ENCODE measurements around the gene GALR3.

The GALR3 gene

DNA sequence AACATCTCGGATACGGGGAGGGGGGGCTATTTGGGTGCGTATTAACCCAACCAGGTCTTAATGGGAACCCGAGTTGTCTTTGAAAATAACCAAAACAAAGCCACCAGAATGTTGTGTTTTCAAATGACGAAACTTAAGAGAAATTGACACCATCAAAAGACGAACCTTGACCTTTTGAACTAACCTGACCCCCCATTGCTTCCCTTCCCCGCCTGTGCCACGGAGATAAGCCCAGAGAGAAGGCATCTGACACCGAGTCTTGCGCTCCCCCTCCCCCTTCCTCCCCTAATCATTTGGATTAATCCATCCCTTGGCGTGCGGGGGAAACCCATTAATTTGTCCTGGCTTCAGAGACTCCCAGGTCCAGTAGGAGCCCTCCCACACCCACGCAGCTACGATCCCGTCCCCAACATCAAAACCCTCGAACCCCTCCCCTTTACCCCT lies 20.0 kb upstream of the GALR3 start:
- TF ChIP-seq, protein P1, sequence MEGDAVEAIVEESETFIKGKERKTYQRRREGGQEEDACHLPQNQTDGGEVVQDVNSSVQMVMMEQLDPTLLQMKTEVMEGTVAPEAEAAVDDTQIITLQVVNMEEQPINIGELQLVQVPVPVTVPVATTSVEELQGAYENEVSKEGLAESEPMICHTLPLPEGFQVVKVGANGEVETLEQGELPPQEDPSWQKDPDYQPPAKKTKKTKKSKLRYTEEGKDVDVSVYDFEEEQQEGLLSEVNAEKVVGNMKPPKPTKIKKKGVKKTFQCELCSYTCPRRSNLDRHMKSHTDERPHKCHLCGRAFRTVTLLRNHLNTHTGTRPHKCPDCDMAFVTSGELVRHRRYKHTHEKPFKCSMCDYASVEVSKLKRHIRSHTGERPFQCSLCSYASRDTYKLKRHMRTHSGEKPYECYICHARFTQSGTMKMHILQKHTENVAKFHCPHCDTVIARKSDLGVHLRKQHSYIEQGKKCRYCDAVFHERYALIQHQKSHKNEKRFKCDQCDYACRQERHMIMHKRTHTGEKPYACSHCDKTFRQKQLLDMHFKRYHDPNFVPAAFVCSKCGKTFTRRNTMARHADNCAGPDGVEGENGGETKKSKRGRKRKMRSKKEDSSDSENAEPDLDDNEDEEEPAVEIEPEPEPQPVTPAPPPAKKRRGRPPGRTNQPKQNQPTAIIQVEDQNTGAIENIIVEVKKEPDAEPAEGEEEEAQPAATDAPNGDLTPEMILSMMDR (IDR thresholded peaks at IDR 0.05; ENCODE audit: control insufficient read depth, insufficient read depth, low read depth, low read length, missing control alignments): no peak
- no peak overlapping the region for H3K4me3 ChIP-seq (ENCODE audit: control insufficient read depth, low read depth, low read length)
- no peak for DNase-seq (ENCODE audit: low read depth)

- H3K4me3 ChIP-seq (ENCODE audit: control insufficient read depth, low read depth, low read length): no peak overlapping the region
- DNase-seq (ENCODE audit: low read depth): no peak
- TF ChIP-seq, protein P1 (IDR thresholded peaks at IDR 0.05; ENCODE audit: control insufficient read depth, insufficient read depth, low read depth, low read length, missing control alignments): no peak
These were observed 19.4 kb upstream of the GALR3 start for GRCh38 chr22:37803639-37804351.

GRCh38 chr22:37804352-37804880 lies 18.8 kb upstream of the GALR3 start:
- peak overlapping the region; percentile 76 for H3K4me3 ChIP-seq (ENCODE audit: control insufficient read depth, low read depth, low read length)
- TF ChIP-seq, protein P1 (IDR thresholded peaks at IDR 0.05; ENCODE audit: control insufficient read depth, insufficient read depth, low read depth, low read length, missing control alignments): no peak
- DNase-seq (ENCODE audit: low read depth): no peak

DNA sequence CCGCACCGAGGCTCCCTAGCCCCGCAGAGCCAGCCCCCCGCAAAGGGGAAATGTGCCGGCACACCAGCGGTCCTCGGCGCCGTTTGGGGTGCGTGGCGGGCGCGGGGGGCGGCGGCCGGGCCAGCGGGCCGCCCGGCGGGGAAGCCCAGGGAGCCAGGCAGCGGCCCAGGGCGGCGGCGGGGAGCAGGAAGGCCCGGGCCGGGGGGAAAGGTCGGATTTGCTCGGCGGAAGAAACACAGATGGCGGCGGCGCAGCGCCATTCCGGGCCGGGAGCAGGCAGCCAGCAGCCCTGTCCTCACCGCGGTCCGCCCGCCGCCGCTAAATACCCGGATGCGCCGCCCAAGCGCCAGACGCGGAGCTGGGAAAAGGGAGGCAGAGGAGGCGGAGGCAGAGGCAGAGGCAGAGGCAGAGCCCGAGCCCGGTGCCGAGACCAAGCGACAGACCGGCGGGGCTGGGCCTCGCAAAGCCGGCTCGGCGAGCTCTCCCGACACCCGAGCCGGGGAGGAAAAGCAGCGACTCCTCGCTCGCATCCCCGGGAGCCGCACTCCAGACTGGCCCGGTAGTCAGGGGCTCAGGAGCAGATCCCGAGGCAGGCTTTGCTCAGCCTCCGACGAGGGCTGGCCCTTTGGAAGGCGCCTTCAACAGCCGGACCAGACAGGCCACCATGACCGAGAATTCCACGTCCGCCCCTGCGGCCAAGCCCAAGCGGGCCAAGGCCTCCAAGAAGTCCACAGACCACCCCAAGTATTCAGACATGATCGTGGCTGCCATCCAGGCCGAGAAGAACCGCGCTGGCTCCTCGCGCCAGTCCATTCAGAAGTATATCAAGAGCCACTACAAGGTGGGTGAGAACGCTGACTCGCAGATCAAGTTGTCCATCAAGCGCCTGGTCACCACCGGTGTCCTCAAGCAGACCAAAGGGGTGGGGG lies 18.0 kb upstream of the GALR3 start:
- TF ChIP-seq, protein P1 (IDR thresholded peaks at IDR 0.05; ENCODE audit: control insufficient read depth, insufficient read depth, low read depth, low read length, missing control alignments): no peak
- H3K4me3 ChIP-seq (ENCODE audit: control insufficient read depth, low read depth, low read length): peak overlapping the region; percentile 76
- DNase-seq (ENCODE audit: low read depth): no peak

DNA sequence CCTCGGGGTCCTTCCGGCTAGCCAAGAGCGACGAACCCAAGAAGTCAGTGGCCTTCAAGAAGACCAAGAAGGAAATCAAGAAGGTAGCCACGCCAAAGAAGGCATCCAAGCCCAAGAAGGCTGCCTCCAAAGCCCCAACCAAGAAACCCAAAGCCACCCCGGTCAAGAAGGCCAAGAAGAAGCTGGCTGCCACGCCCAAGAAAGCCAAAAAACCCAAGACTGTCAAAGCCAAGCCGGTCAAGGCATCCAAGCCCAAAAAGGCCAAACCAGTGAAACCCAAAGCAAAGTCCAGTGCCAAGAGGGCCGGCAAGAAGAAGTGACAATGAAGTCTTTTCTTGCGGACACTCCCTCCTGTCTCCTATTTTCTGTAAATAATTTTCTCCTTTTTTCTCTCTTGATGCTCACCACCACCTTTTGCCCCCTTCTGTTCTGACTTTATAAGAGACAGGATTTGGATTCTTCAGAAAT lies 17.3 kb upstream of the GALR3 start:
- DNase-seq (ENCODE audit: low read depth): no peak
- TF ChIP-seq, protein P1 (IDR thresholded peaks at IDR 0.05; ENCODE audit: control insufficient read depth, insufficient read depth, low read depth, low read length, missing control alignments): no peak
- peak overlapping the region; percentile 76 for H3K4me3 ChIP-seq (ENCODE audit: control insufficient read depth, low read depth, low read length)
